ENCODE measurements around the gene VEPH1.

The VEPH1 gene

DNA sequence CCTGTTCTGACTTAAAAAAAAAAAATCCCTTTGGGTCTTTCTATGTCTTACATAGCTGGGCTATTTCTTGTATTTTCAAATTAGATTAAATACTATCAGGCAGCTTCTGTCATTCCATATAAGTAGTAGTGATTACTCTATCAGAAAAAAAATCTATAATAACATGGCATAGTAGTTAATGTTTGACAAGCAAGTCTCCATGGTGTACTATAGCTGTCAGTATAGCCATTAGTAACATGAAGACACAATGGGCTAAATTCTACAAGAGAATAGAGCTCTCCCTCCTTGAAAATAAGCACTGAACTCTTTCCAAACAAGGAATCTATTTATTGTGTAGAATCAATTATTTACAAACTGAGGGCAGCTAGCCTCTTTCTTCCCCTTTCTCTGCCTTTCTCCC, 19.4 kb upstream of the VEPH1 start:
- H3K27ac ChIP-seq, result no peak overlapping the region
- no peaks in the 10 kb centered on the region for H3K27me3 ChIP-seq
- no peaks in the 10 kb centered on the region for H3K36me3 ChIP-seq
- no peaks in the 10 kb centered on the region for H3K4me1 ChIP-seq (ENCODE audit: control insufficient read depth in 1 of 2, insufficient read depth in 1 of 2, low read depth in 1 of 2, low read length in 1 of 2)
- TF ChIP-seq CTCF (IDR thresholded peaks at IDR 0.05), result no peak
- no peak overlapping the region for H3K4me3 ChIP-seq (ENCODE audit: low read depth in 1 of 2, low read length in 1 of 2)
- no peaks in the 10 kb centered on the region for H3K9me3 ChIP-seq

DNA sequence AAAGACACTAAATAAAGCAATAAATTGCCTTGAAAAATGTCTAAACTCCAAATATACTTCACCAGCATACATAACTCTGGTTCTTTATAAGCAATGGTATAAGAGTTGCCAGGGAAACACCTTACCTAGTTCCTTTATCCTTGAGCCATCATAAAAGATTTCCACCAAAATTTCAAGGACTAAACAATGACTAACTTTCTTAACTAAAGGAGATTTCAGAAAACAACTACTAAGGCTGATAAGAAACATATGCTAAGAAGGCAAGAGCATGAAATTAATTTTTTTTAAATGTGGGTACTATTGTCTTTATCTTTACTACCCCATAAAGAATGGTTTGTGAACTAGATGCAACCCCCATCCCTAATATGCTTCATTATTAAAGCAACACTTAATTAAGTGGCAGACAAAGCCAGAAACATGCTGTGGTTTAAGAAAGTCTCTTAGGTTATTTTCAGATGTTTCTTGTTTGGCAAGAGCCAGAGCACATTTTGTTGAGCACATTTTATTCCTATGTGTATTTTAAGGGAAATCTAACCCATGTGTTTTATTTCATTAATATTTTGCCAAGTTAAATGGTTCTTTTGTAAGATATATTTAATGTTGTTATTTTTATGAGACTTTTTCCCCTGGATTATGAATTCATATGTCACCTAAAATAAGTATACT, 17.4 kb upstream of the VEPH1 start:
- no peak overlapping the region for H3K4me3 ChIP-seq (ENCODE audit: low read depth in 1 of 2, low read length in 1 of 2)
- H3K36me3 ChIP-seq, result no peaks in the 10 kb centered on the region

GRCh38 chr3:157518881-157519280, 15.7 kb upstream of the VEPH1 start:
- Histone ChIP-seq H3K36me3 (no peaks in the 10 kb centered on the region), H3K9me3 (no peaks in the 10 kb centered on the region), H3K27me3 (peaks cover 13% of the 10 kb centered on the region), H3K4me3 (ENCODE audit: low read depth in 1 of 2, low read length in 1 of 2) (no peak overlapping the region), H3K4me1 (ENCODE audit: control insufficient read depth in 1 of 2, insufficient read depth in 1 of 2, low read depth in 1 of 2, low read length in 1 of 2) (no peaks in the 10 kb centered on the region), H3K27ac (no peak overlapping the region)
- no peak for TF ChIP-seq CTCF (IDR thresholded peaks at IDR 0.05)

More for the DNA sequence above, 17.4 kb upstream of the VEPH1 start:
- peaks cover 3% of the 10 kb centered on the region for H3K27me3 ChIP-seq
- no peak for TF ChIP-seq CTCF (IDR thresholded peaks at IDR 0.05)
- no peak overlapping the region for H3K27ac ChIP-seq
- H3K9me3 ChIP-seq, result no peaks in the 10 kb centered on the region
- H3K4me1 ChIP-seq (ENCODE audit: control insufficient read depth in 1 of 2, insufficient read depth in 1 of 2, low read depth in 1 of 2, low read length in 1 of 2), result no peaks in the 10 kb centered on the region

- no peak for TF ChIP-seq CTCF (IDR thresholded peaks at IDR 0.05)
These were observed 13.7 kb upstream of the VEPH1 start for GRCh38 chr3:157516928-157517327.

DNA sequence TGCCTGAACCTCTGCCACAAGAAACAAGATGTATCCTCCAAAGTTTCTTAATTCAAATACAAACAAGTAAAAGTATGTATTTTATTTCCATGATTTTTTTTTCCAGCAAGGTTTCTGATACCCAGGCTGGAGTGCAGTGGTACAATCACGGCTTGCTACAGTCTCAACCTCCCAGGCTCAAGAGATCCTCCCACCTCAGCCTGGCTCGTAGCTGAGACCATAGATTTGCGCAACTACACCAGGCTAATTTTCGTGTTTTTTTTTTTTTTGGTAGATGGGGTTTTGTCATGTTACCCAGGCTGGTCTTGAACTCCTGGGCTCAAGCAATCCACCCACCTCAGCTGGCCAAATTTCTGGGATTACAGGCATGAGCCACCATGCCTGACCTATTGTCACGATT, 12.2 kb upstream of the VEPH1 start:
- TF ChIP-seq CTCF (IDR thresholded peaks at IDR 0.05), result no peak

More at GRCh38 chr3:157516928-157517327, 13.7 kb upstream of the VEPH1 start:
- H3K4me1 ChIP-seq (ENCODE audit: control insufficient read depth in 1 of 2, insufficient read depth in 1 of 2, low read depth in 1 of 2, low read length in 1 of 2), result no peaks in the 10 kb centered on the region
- H3K27ac ChIP-seq, result no peak overlapping the region
- no peaks in the 10 kb centered on the region for H3K9me3 ChIP-seq
- no peaks in the 10 kb centered on the region for H3K36me3 ChIP-seq
- H3K27me3 ChIP-seq, result peaks cover 13% of the 10 kb centered on the region
- no peak overlapping the region for H3K4me3 ChIP-seq (ENCODE audit: low read depth in 1 of 2, low read length in 1 of 2)

More for the DNA sequence above, 12.2 kb upstream of the VEPH1 start:
- H3K27me3 ChIP-seq, result peaks cover 13% of the 10 kb centered on the region
- no peak overlapping the region for H3K27ac ChIP-seq
- no peak overlapping the region for H3K4me3 ChIP-seq (ENCODE audit: low read depth in 1 of 2, low read length in 1 of 2)
- no peaks in the 10 kb centered on the region for H3K9me3 ChIP-seq
- H3K4me1 ChIP-seq (ENCODE audit: control insufficient read depth in 1 of 2, insufficient read depth in 1 of 2, low read depth in 1 of 2, low read length in 1 of 2), result no peaks in the 10 kb centered on the region
- H3K36me3 ChIP-seq, result no peaks in the 10 kb centered on the region

Data from neutrophil (primary cell).